GM11168 (cell line): ENCODE results near the gene UBL7.

Source experiments
- in situ Hi-C: fragments of 300-500 bp; cut with MboI; formaldehyde crosslinking; loops from one replicate; pipeline ENCODE4 v1.12.0; 2022; ENCODE audit warnings: low sequenced_read_pairs; ENCODE audit not compliant: unreplicated experiment

The UBL7 gene

GRCh38 chr15:74397239-74398068 lies 63.5 kb downstream of the UBL7 start:
- in situ Hi-C loops, result no loop called here

- in situ Hi-C loops, result no loop called here
These were observed 64.3 kb downstream of the UBL7 start for GRCh38 chr15:74396445-74397238.

DNA sequence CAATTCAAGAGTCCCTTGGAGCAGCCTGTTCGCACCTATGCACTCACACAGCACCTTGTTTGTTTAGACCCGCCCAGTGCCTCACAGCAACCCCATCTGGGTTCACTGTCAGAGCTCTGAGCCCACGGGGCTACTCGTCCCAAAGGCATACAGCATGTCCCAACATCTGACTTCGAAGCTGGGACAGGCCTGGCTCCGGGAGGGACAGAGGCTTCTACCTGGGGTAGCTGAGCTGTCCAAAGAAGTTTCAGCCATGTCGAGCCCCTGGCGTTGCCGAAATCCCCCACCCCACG lies 64.9 kb downstream of the UBL7 start:
- in situ Hi-C loops, result no loop called here
